ENCODE measurements around the gene NID1.

- TF ChIP-seq CTCF (IDR thresholded peaks at IDR 0.05), result no peak
- TF ChIP-seq POLR2A (IDR thresholded peaks at IDR 0.05), result no peak
Observed at GRCh38 chr1:236110137-236110536, 45.2 kb upstream of the NID1 start.

All from upper lobe of left lung (tissue), 4 donors.